Endodermal cell (in vitro differentiated cells): ENCODE results near the gene LARP4. TPM values are rescaled to one million over a fixed set of nuclear protein-coding genes. Genes with fewer than 3 reads are reported as not detected.

ENCODE experiments used
- DNase-seq: peaks from one replicate; pipeline ENCODE4 v3.0.0-alpha.2; 2017
- H3K27ac ChIP-seq: 2 replicates; pipeline ENCODE4 v1.5.1; 2013; ENCODE audit warnings: mild to moderate bottlenecking, low read depth, low read length, moderate library complexity
- H3K27me3 ChIP-seq: 2 replicates; pipeline ENCODE4 v1.6.1; 2013; ENCODE audit warnings: mild to moderate bottlenecking, low read length, moderate library complexity; ENCODE audit not compliant: insufficient read depth, control insufficient read depth, poor library complexity, severe bottlenecking
- H3K36me3 ChIP-seq: 2 replicates; pipeline ENCODE4 v1.7.0; 2013; ENCODE audit warnings: mild to moderate bottlenecking, low read length, moderate library complexity; ENCODE audit not compliant: control insufficient read depth, insufficient read depth
- H3K4me1 ChIP-seq: one replicate; pipeline ENCODE4 v1.7.0; 2013; ENCODE audit warnings: low read length; ENCODE audit not compliant: control insufficient read depth, insufficient read depth
- H3K4me3 ChIP-seq: 2 replicates; pipeline ENCODE4 v1.5.1; 2013; ENCODE audit warnings: mild to moderate bottlenecking, low read length, moderate library complexity
- H3K9ac ChIP-seq: 2 replicates; pipeline ENCODE4 v1.6.1; 2013; ENCODE audit warnings: mild to moderate bottlenecking, low read length, moderate library complexity; ENCODE audit not compliant: poor library complexity, severe bottlenecking; ENCODE audit errors: extremely low read depth
- H3K9me3 ChIP-seq: 2 replicates; pipeline ENCODE4 v1.6.1; 2013; ENCODE audit warnings: mild to moderate bottlenecking, low read length, moderate library complexity; ENCODE audit not compliant: control insufficient read depth
- H3K27ac Mint-ChIP-seq: 2 replicates; pipeline ENCODE4 v1.8.0; 2020; ENCODE audit warnings: mixed read lengths
- H3K27me3 Mint-ChIP-seq: 2 replicates; pipeline ENCODE4 v1.8.0; 2021; ENCODE audit warnings: mild to moderate bottlenecking, mixed read lengths; ENCODE audit not compliant: insufficient read depth
- H3K36me3 Mint-ChIP-seq: 2 replicates; pipeline ENCODE4 v1.8.0; 2020; ENCODE audit warnings: low read depth, mixed read lengths
- H3K4me1 Mint-ChIP-seq: 2 replicates; pipeline ENCODE4 v1.8.0; 2020; ENCODE audit warnings: mixed read lengths
- H3K4me3 Mint-ChIP-seq: 2 replicates; pipeline ENCODE4 v1.8.0; 2020; ENCODE audit warnings: mild to moderate bottlenecking, moderate library complexity, mixed read lengths
- H3K9me3 Mint-ChIP-seq: 2 replicates; pipeline ENCODE4 v1.8.0; 2020; ENCODE audit warnings: mild to moderate bottlenecking, mixed read lengths
- CTCF ChIP-seq: fragments of 200-600 bp; sonication (generic); conservative IDR thresholded peaks from 2 replicates; pipeline ENCODE4 v1.5.0; 2021; ENCODE audit warnings: antibody characterized with exemption, mild to moderate bottlenecking
- WGBS, 2 experiments: methylation state at CpG; one replicate each; pipeline versions ENCODE4 v1.1.5 to v1.1.7; 2013; ENCODE audit warnings: missing lambda C conversion rate in 2 of 2, mixed read lengths in 1 of 2; ENCODE audit not compliant: insufficient coverage in 1 of 2, insufficient read length in 1 of 2; 5-methylcytosine and 5-hydroxymethylcytosine counted together
- total RNA-seq, 2 donors: library from RNA; stranded (reverse); fragmentation: NEBNext Ultra II Directional in 1 of 2; extraction: Animal tissue kit (Norgen Biotek cat#: 25700) in 1 of 2; gene quantifications; 2 replicates in 1 of 2; 3 replicates in 1 of 2; pipeline ENCODE4 v1.2.1, GENCODE V29; 2021

Gene LARP4
- total RNA-seq, 2 donors from 2014 or later: 91.7 to 106 TPM

GRCh38 chr12:50517421-50518048 lies 116.8 kb downstream of the LARP4 start:
- H3K4me3 ChIP-seq: no peak overlapping the region
- no peaks in the 10 kb centered on the region for H3K4me1 ChIP-seq
- peaks cover 11% of the 10 kb centered on the region for H3K4me1 Mint-ChIP-seq
- no peak for TF ChIP-seq CTCF
- H3K27ac Mint-ChIP-seq: no peak overlapping the region
- H3K9me3 Mint-ChIP-seq: no peaks in the 10 kb centered on the region
- H3K36me3 Mint-ChIP-seq: peaks cover 2% of the 10 kb centered on the region
- peaks cover 4% of the 10 kb centered on the region for H3K36me3 ChIP-seq
- H3K27ac ChIP-seq: no peak overlapping the region
- 85 to 94% methylated on average over 2 to 3 of the region's 3 CpGs for WGBS, 2 experiments
- H3K9me3 ChIP-seq: peaks cover 8% of the 10 kb centered on the region
- H3K27me3 Mint-ChIP-seq: no peaks in the 10 kb centered on the region
- DNase-seq: no peak
- H3K27me3 ChIP-seq: no peaks in the 10 kb centered on the region
- no peak overlapping the region for H3K4me3 Mint-ChIP-seq
- no peak overlapping the region for H3K9ac ChIP-seq

GRCh38 chr12:50518090-50518489 lies 117.4 kb downstream of the LARP4 start:
- H3K36me3 ChIP-seq: peaks cover 4% of the 10 kb centered on the region
- no peak for DNase-seq
- WGBS, 2 experiments: 92 to 99% methylated on average over 10 to 11 of the region's 11 CpGs
- no peak overlapping the region for H3K4me3 Mint-ChIP-seq
- H3K27ac ChIP-seq: no peak overlapping the region
- H3K4me3 ChIP-seq: no peak overlapping the region
- H3K27ac Mint-ChIP-seq: no peak overlapping the region
- no peaks in the 10 kb centered on the region for H3K27me3 Mint-ChIP-seq
- H3K27me3 ChIP-seq: no peaks in the 10 kb centered on the region
- H3K36me3 Mint-ChIP-seq: peaks cover 4% of the 10 kb centered on the region
- H3K9ac ChIP-seq: no peak overlapping the region
- H3K9me3 ChIP-seq: peaks cover 8% of the 10 kb centered on the region
- no peaks in the 10 kb centered on the region for H3K9me3 Mint-ChIP-seq
- H3K4me1 Mint-ChIP-seq: peaks cover 11% of the 10 kb centered on the region
- TF ChIP-seq CTCF: no peak
- no peaks in the 10 kb centered on the region for H3K4me1 ChIP-seq

- Histone ChIP-seq H3K4me3 (no peak overlapping the region), H3K9ac (no peak overlapping the region), H3K27ac (no peak overlapping the region), H3K36me3 (peaks cover 4% of the 10 kb centered on the region), H3K9me3 (peaks cover 8% of the 10 kb centered on the region), H3K27me3 (no peaks in the 10 kb centered on the region), H3K4me1 (no peaks in the 10 kb centered on the region)
- no peaks in the 10 kb centered on the region for H3K9me3 Mint-ChIP-seq
- peaks cover 9% of the 10 kb centered on the region for H3K4me1 Mint-ChIP-seq
- WGBS, 2 experiments: 100% methylated on average over 1 of the region's 1 CpG
- no peak for DNase-seq
- H3K4me3 Mint-ChIP-seq: no peak overlapping the region
- H3K27me3 Mint-ChIP-seq: no peaks in the 10 kb centered on the region
- H3K36me3 Mint-ChIP-seq: peaks cover 4% of the 10 kb centered on the region
- no peak for TF ChIP-seq CTCF
- no peak overlapping the region for H3K27ac Mint-ChIP-seq
These were observed 118.7 kb downstream of the LARP4 start for GRCh38 chr12:50519353-50519752.
